Naive thymus-derived CD4-positive, alpha-beta T cell (primary cell): ENCODE data around the gene INO80. TPM values are rescaled to one million over a fixed set of nuclear protein-coding genes. Genes with fewer than 3 reads are reported as not detected.
A peak's percentile ranks its signal among the peaks of the same experiment; 100 is the strongest.
"Not testable (repeated sequence)": the region's sequence is repeated elsewhere in the genome, so short reads cannot be mapped to it uniquely, and the experiment has no call there.

Source experiments
- ATAC-seq: fragments of 150-1000 bp; cut with Tn5 transposase; 2 replicates; pipeline ENCODE4 v1.10.0; 2021; ENCODE audit warnings: mild to moderate bottlenecking, moderate library complexity
- CTCF ChIA-PET: fragments of 350-600 bp; sonication (Branson Sonifier 250); formaldehyde crosslinking; loops from one replicate; lab custom pipeline; 2021; ENCODE audit warnings: antibody characterized with exemption; lab: Charles Lee
- POLR2A ChIA-PET: fragments of 350-600 bp; sonication (Branson Sonifier 250); formaldehyde crosslinking; loops from one replicate; lab custom pipeline; 2021; ENCODE audit warnings: antibody characterized with exemption, inconsistent platforms; lab: Charles Lee
- DNase-seq, 9 donors: peaks; one replicate each; pipeline versions ENCODE4 v3.0.0 to v3.0.0-alpha.2; 2020 to 2022; ENCODE audit warnings: mixed read lengths in 1 of 9
- H3K27ac ChIP-seq: one replicate; pipeline ENCODE4 v1.7.0; 2013; ENCODE audit warnings: mild to moderate bottlenecking, low read depth, low read length, moderate library complexity
- H3K27me3 ChIP-seq, 2 donors: one replicate each; pipeline ENCODE4 v1.7.0; 2013; ENCODE audit warnings: low read length in 2 of 2, mild to moderate bottlenecking in 2 of 2, moderate library complexity in 2 of 2; ENCODE audit not compliant: control insufficient read depth in 2 of 2, insufficient read depth in 2 of 2
- H3K36me3 ChIP-seq, 3 experiments: 1 replicate in 2 of 3; 2 replicates in 1 of 3; pipeline ENCODE4 v1.7.0; 2013; ENCODE audit warnings: low read length in 3 of 3, mild to moderate bottlenecking in 3 of 3, moderate library complexity in 1 of 3; ENCODE audit not compliant: insufficient read depth in 3 of 3, control insufficient read depth in 2 of 3
- H3K4me1 ChIP-seq, 2 donors: one replicate each; pipeline ENCODE4 v1.7.0; 2013; ENCODE audit warnings: low read length in 2 of 2, mild to moderate bottlenecking in 2 of 2, moderate library complexity in 1 of 2; ENCODE audit not compliant: control insufficient read depth in 2 of 2, insufficient read depth in 2 of 2
- H3K4me3 ChIP-seq: 2 replicates; pipeline ENCODE4 v1.7.0; 2013; ENCODE audit warnings: mild to moderate bottlenecking, low read length
- H3K9me3 ChIP-seq, 3 experiments: 1 replicate in 2 of 3; 2 replicates in 1 of 3; pipeline ENCODE4 v1.7.0; 2013; ENCODE audit warnings: low read length in 3 of 3; ENCODE audit not compliant: control insufficient read depth in 2 of 3
- H3K27ac Mint-ChIP-seq, 9 donors: one replicate each; pipeline ENCODE4 v1.8.0; 2020 to 2022; ENCODE audit warnings: mixed read lengths in 9 of 9, mild to moderate bottlenecking in 8 of 9, moderate library complexity in 5 of 9, inconsistent platforms in 2 of 9
- H3K27me3 Mint-ChIP-seq, 5 donors: one replicate each; pipeline ENCODE4 v1.8.0; 2021 to 2022; ENCODE audit warnings: mixed read lengths in 5 of 5, mild to moderate bottlenecking in 1 of 5
- H3K36me3 Mint-ChIP-seq, 5 donors: one replicate each; pipeline ENCODE4 v1.8.0; 2020 to 2022; ENCODE audit warnings: mixed read lengths in 5 of 5, mild to moderate bottlenecking in 3 of 5, inconsistent platforms in 1 of 5
- H3K4me1 Mint-ChIP-seq, 7 donors: one replicate each; pipeline ENCODE4 v1.8.0; 2020 to 2022; ENCODE audit warnings: mixed read lengths in 7 of 7, mild to moderate bottlenecking in 3 of 7, inconsistent platforms in 1 of 7
- H3K4me3 Mint-ChIP-seq, 10 donors: one replicate each; pipeline ENCODE4 v1.8.0; 2020 to 2022; ENCODE audit warnings: mild to moderate bottlenecking in 10 of 10, mixed read lengths in 10 of 10, moderate library complexity in 6 of 10, inconsistent platforms in 2 of 10
- H3K9me3 Mint-ChIP-seq, 11 donors: one replicate each; pipeline ENCODE4 v1.8.0; 2020 to 2022; ENCODE audit warnings: mixed read lengths in 11 of 11, mild to moderate bottlenecking in 4 of 11, inconsistent platforms in 1 of 11, moderate library complexity in 1 of 11
- intact Hi-C, 2 donors: fragments of 100-400 bp; cut with micrococcal nuclease; formaldehyde crosslinking; loops; one replicate each; pipeline ENCODE4 v1.15.1; 2023
- polyA plus RNA-seq, 2 donors: library from polyadenylated mRNA; unstranded; fragments of 300-500 nt; fragmentation: Illumina TruSeq; gene quantifications; one replicate each; pipeline ENCODE4 v1.2.3, GENCODE V29; 2021
- total RNA-seq, 6 experiments: library from RNA in 5 of 6; stranded (reverse) in 5 of 6; gene quantifications; 1 replicate in 5 of 6; 2 replicates in 1 of 6; pipeline ENCODE4 v1.2.3 and lab custom pipeline; 2021 to 2026

Gene INO80
- total and polyA plus RNA-seq, 7 experiments from 2014 or later, result 3.8 to 36.5 (median 30.7) TPM

GRCh38 chr15:41135580-41135979 is 19.5 kb upstream of the INO80 start:
- POLR2A ChIA-PET, H3K27ac Mint-ChIP-seq, DNase-seq, H3K27me3 ChIP-seq, intact Hi-C loops, ATAC-seq, H3K4me1 Mint-ChIP-seq, H3K36me3 Mint-ChIP-seq, H3K9me3 ChIP-seq, H3K27ac ChIP-seq, H3K4me3 ChIP-seq, CTCF ChIA-PET, H3K4me1 ChIP-seq, H3K4me3 Mint-ChIP-seq, H3K36me3 ChIP-seq: not testable (repeated sequence)
- H3K27me3 Mint-ChIP-seq, result peaks cover 0 to 18% (median 5%) of the 10 kb centered on the region in 5 donors
- peaks cover 0 to 12% (median 0%) of the 10 kb centered on the region in 11 donors for H3K9me3 Mint-ChIP-seq

GRCh38 chr15:41133454-41133853 is 17.4 kb upstream of the INO80 start:
- Histone ChIP-seq H3K4me1 (no peaks in the 10 kb centered on the region), H3K36me3 (no peaks in the 10 kb centered on the region), H3K9me3 (no peaks in the 10 kb centered on the region), H3K27me3 (no peaks in the 10 kb centered on the region), H3K4me3 (no peak overlapping the region), H3K27ac (no peak overlapping the region)
- POLR2A ChIA-PET, result no interaction called here
- CTCF ChIA-PET, result no interaction called here
- peaks cover 0 to 5% (median 3%) of the 10 kb centered on the region in 5 donors for H3K36me3 Mint-ChIP-seq
- no peak for ATAC-seq
- no peaks in the 10 kb centered on the region for H3K4me1 Mint-ChIP-seq
- intact Hi-C loops, result no loop called here
- DNase-seq, result no peak
- peaks cover 0 to 21% (median 5%) of the 10 kb centered on the region in 5 donors for H3K27me3 Mint-ChIP-seq
- no peak overlapping the region for H3K27ac Mint-ChIP-seq
- H3K4me3 Mint-ChIP-seq, result no peak overlapping the region
- H3K9me3 Mint-ChIP-seq, result peaks cover 0 to 21% (median 1%) of the 10 kb centered on the region in 11 donors

- H3K4me3 ChIP-seq, POLR2A ChIA-PET, H3K4me3 Mint-ChIP-seq, H3K27ac Mint-ChIP-seq, H3K27ac ChIP-seq, H3K4me1 Mint-ChIP-seq, H3K4me1 ChIP-seq, H3K36me3 Mint-ChIP-seq, H3K36me3 ChIP-seq, CTCF ChIA-PET, H3K9me3 ChIP-seq, intact Hi-C loops, DNase-seq, H3K27me3 ChIP-seq: not testable (repeated sequence)
- Mint-ChIP-seq H3K27me3 (peaks cover 0 to 29% (median 5%) of the 10 kb centered on the region in 5 donors), H3K9me3 (peaks cover 0 to 21% (median 1%) of the 10 kb centered on the region in 11 donors)
- peak; percentile 46 for ATAC-seq
Measured at GRCh38 chr15:41132094-41132493, 16.0 kb upstream of the INO80 start.

- Mint-ChIP-seq H3K27me3 (peaks cover 6 to 52% (median 13%) of the 10 kb centered on the region in 5 donors), H3K4me3 (no peak overlapping the region), H3K4me1 (peaks cover 0 to 9% (median 0%) of the 10 kb centered on the region in 7 donors), H3K36me3 (peaks cover 0 to 5% (median 3%) of the 10 kb centered on the region in 5 donors), H3K9me3 (peaks cover 0 to 21% (median 1%) of the 10 kb centered on the region in 11 donors), H3K27ac (no peak overlapping the region)
- intact Hi-C loops, result no loop called here
- ChIA-PET CTCF (interaction anchor here (0.7 kb wide), 2 partner anchors 24 to 225 kb away, joined by 3 to 4 read pairs; no protein-coding TSS in a partner anchor), POLR2A (no interaction called here)
- ATAC-seq (no peak), DNase-seq (no peak)
- H3K27me3 ChIP-seq, result no peaks in the 10 kb centered on the region
- H3K36me3 ChIP-seq, result no peaks in the 10 kb centered on the region
- H3K4me1 ChIP-seq, result no peaks in the 10 kb centered on the region
- no peak overlapping the region for H3K4me3 ChIP-seq
- H3K9me3 ChIP-seq, result no peaks in the 10 kb centered on the region
- no peak overlapping the region for H3K27ac ChIP-seq
Measured at GRCh38 chr15:41128174-41128902, 12.3 kb upstream of the INO80 start.

- Mint-ChIP-seq H3K36me3 (peaks cover 0 to 3% (median 0%) of the 10 kb centered on the region in 5 donors), H3K27ac (no peak overlapping the region), H3K9me3 (peaks cover 0 to 10% (median 0%) of the 10 kb centered on the region in 11 donors), H3K4me3 (no peak overlapping the region), H3K4me1 (peaks cover 0 to 9% (median 0%) of the 10 kb centered on the region in 7 donors), H3K27me3 (peaks cover 0 to 41% (median 8%) of the 10 kb centered on the region in 5 donors)
- no peaks in the 10 kb centered on the region for H3K9me3 ChIP-seq
- POLR2A ChIA-PET, result no interaction called here
- H3K36me3 ChIP-seq, result no peaks in the 10 kb centered on the region
- H3K4me1 ChIP-seq, result no peaks in the 10 kb centered on the region
- intact Hi-C loops, result no loop called here
- ATAC-seq, result no peak
- no peaks in the 10 kb centered on the region for H3K27me3 ChIP-seq
- H3K27ac ChIP-seq, result no peak overlapping the region
- DNase-seq, result no peak
- CTCF ChIA-PET, result no interaction called here
- H3K4me3 ChIP-seq, result no peak overlapping the region
Measured at GRCh38 chr15:41125931-41126642, 10.0 kb upstream of the INO80 start.

GRCh38 chr15:41125063-41125669 is 9.1 kb upstream of the INO80 start:
- intact Hi-C loops, result no loop called here
- POLR2A ChIA-PET, result no interaction called here

More at GRCh38 chr15:41125063-41125669, 9.1 kb upstream of the INO80 start:
- CTCF ChIA-PET, result no interaction called here
- no peak overlapping the region for H3K4me3 ChIP-seq
- Mint-ChIP-seq H3K36me3 (peaks cover 0 to 3% (median 0%) of the 10 kb centered on the region in 5 donors), H3K27me3 (peaks cover 0 to 41% (median 8%) of the 10 kb centered on the region in 5 donors), H3K27ac (no peak overlapping the region), H3K4me3 (no peak overlapping the region), H3K4me1 (peaks cover 0 to 9% (median 0%) of the 10 kb centered on the region in 7 donors), H3K9me3 (peaks cover 0 to 5% (median 0%) of the 10 kb centered on the region in 11 donors)
- no peak for ATAC-seq
- no peaks in the 10 kb centered on the region for H3K9me3 ChIP-seq
- DNase-seq, result no peak
- H3K36me3 ChIP-seq, result no peaks in the 10 kb centered on the region
- no peaks in the 10 kb centered on the region for H3K4me1 ChIP-seq
- H3K27ac ChIP-seq, result no peak overlapping the region
- no peaks in the 10 kb centered on the region for H3K27me3 ChIP-seq
